Ishikawa (cell line): ENCODE results near the gene TRAPPC3L.

ENCODE experiments used
- CEBPB ChIP-seq: IDR thresholded peaks from 2 replicates; pipeline ENCODE4 v1.6.1; 2012
- CREB1 ChIP-seq: IDR thresholded peaks from 2 replicates; pipeline ENCODE4 v1.6.1; 2012; ENCODE audit warnings: low read depth
- EGR1 ChIP-seq: IDR thresholded peaks from 2 replicates; pipeline ENCODE4 v1.6.1; 2012
- EP300 ChIP-seq: IDR thresholded peaks from 2 replicates; pipeline ENCODE4 v1.6.1; 2012; ENCODE audit warnings: borderline replicate concordance
- FOXM1 ChIP-seq: IDR thresholded peaks from 2 replicates; pipeline ENCODE4 v1.6.1; 2012; ENCODE audit warnings: low read depth, borderline replicate concordance
- MAX ChIP-seq: IDR thresholded peaks from 2 replicates; pipeline ENCODE4 v1.6.1; 2012
- NFIC ChIP-seq: IDR thresholded peaks from 2 replicates; pipeline ENCODE4 v1.6.1; 2012
- RAD21 ChIP-seq: IDR thresholded peaks from 2 replicates; pipeline ENCODE4 v1.6.1; 2012; ENCODE audit warnings: low read depth
- REST ChIP-seq: IDR thresholded peaks from 2 replicates; pipeline ENCODE4 v1.6.1; 2012; ENCODE audit warnings: low read depth, mild to moderate bottlenecking
- TAF1 ChIP-seq: IDR thresholded peaks from 2 replicates; pipeline ENCODE4 v1.6.1; 2012; ENCODE audit warnings: low read depth, mild to moderate bottlenecking
- TCF12 ChIP-seq: IDR thresholded peaks from 2 replicates; pipeline ENCODE4 v1.6.1; 2012; ENCODE audit warnings: low read depth
- TEAD4 ChIP-seq: IDR thresholded peaks from 2 replicates; pipeline ENCODE4 v1.6.1; 2012
- USF1 ChIP-seq: IDR thresholded peaks from 2 replicates; pipeline ENCODE4 v1.6.1; 2012
- YY1 ChIP-seq: IDR thresholded peaks from 2 replicates; pipeline ENCODE4 v1.6.1; 2012; ENCODE audit warnings: low read depth
- ZBTB7A ChIP-seq: IDR thresholded peaks from 2 replicates; pipeline ENCODE4 v1.6.1; 2012; ENCODE audit warnings: low read depth

The TRAPPC3L gene

GRCh38 chr6:116463301-116463700 lies 82.2 kb downstream of the TRAPPC3L start:
- no peak for TF ChIP-seq REST
- no peak for TF ChIP-seq EP300
- no peak for TF ChIP-seq MAX
- TF ChIP-seq TCF12 = no peak
- no peak for TF ChIP-seq CEBPB
- TF ChIP-seq EGR1 = no peak
- no peak for TF ChIP-seq RAD21
- no peak for TF ChIP-seq CREB1
- no peak for TF ChIP-seq ZBTB7A
- no peak for TF ChIP-seq USF1
- no peak for TF ChIP-seq NFIC
- TF ChIP-seq TAF1 = no peak
- no peak for TF ChIP-seq YY1

GRCh38 chr6:116461932-116462885 lies 83.3 kb downstream of the TRAPPC3L start:
- TF ChIP-seq CREB1 (no peak), MAX (peak; percentile 20; the same call in 1 of the 2 replicates), TEAD4 (no peak)

GRCh38 chr6:116461331-116461931 lies 84.1 kb downstream of the TRAPPC3L start, which contains the start of gene CALHM6:
Gene CALHM6 (plus strand): TSS chr6:116461375. CDS start chr6:116461930, 555 bp downstream.
- TF ChIP-seq YY1 (no peak), CEBPB (no peak), EGR1 (no peak), ZBTB7A (no peak), TEAD4 (no peak), FOXM1 (no peak)

- TF ChIP-seq FOXM1 (no peak), NFIC (no peak), RAD21 (no peak), CREB1 (no peak)
Observed at GRCh38 chr6:116459927-116460326, 85.6 kb downstream of the TRAPPC3L start.

GRCh38 chr6:116458264-116458663 lies 87.2 kb downstream of the TRAPPC3L start:
- no peak for TF ChIP-seq TEAD4
- TF ChIP-seq TCF12 = no peak
- no peak for TF ChIP-seq EGR1
- TF ChIP-seq USF1 = no peak
- TF ChIP-seq RAD21 = no peak
- TF ChIP-seq CREB1 = no peak
- TF ChIP-seq REST = no peak
- TF ChIP-seq TAF1 = no peak
- no peak for TF ChIP-seq EP300
- TF ChIP-seq ZBTB7A = no peak
- TF ChIP-seq YY1 = no peak
- TF ChIP-seq NFIC = no peak
- TF ChIP-seq MAX = no peak
- no peak for TF ChIP-seq FOXM1
- no peak for TF ChIP-seq CEBPB

- TF ChIP-seq TAF1 = no peak
- TF ChIP-seq CEBPB = no peak
- TF ChIP-seq USF1 = no peak
- no peak for TF ChIP-seq REST
- no peak for TF ChIP-seq ZBTB7A
- TF ChIP-seq EGR1 = no peak
- no peak for TF ChIP-seq YY1
- no peak for TF ChIP-seq NFIC
- no peak for TF ChIP-seq CREB1
- no peak for TF ChIP-seq FOXM1
Observed at GRCh38 chr6:116456927-116457326, 88.6 kb downstream of the TRAPPC3L start.
